HL-60/S4 treated with retinoic acid at 250 ng/mL for 4 days and 3 days (cell line): ENCODE results near the gene CALB2.
"Not testable (repeated sequence)": the region's sequence is repeated elsewhere in the genome, so short reads cannot be mapped to it uniquely, and the experiment has no call there.

Experiments used
- in situ Hi-C: fragments of 300-500 bp; cut with MboI; formaldehyde crosslinking; loops from 2 replicates; pipeline ENCODE4 v1.7.0; 2022; ENCODE audit warnings: low sequenced_read_pairs

The CALB2 gene

GRCh38 chr16:71352466-71352865, 6.1 kb upstream of the CALB2 start:
- in situ Hi-C loops: no loop called here

GRCh38 chr16:71352963-71353460, 5.5 kb upstream of the CALB2 start:
- in situ Hi-C loops: no loop called here

- in situ Hi-C loops: no loop called here
These were observed 4.8 kb upstream of the CALB2 start for GRCh38 chr16:71353736-71354135.

- in situ Hi-C loops: no loop called here
These were observed 4.4 kb upstream of the CALB2 start for GRCh38 chr16:71354156-71354555.

GRCh38 chr16:71356051-71356740, 2.3 kb upstream of the CALB2 start:
- in situ Hi-C loops: no loop called here

GRCh38 chr16:71356936-71357335, 1.6 kb upstream of the CALB2 start:
- in situ Hi-C loops: not testable (repeated sequence)

GRCh38 chr16:71357681-71358080, 842 bp upstream of the CALB2 start:
- in situ Hi-C loops: no loop called here

GRCh38 chr16:71359431-71359830, 908 bp downstream of the CALB2 start:
- in situ Hi-C loops: no loop called here

- in situ Hi-C loops: no loop called here
These were observed 1.9 kb downstream of the CALB2 start for GRCh38 chr16:71360378-71360777.

- in situ Hi-C loops: no loop called here
These were observed 5.7 kb downstream of the CALB2 start for GRCh38 chr16:71364133-71364681.

GRCh38 chr16:71365021-71365420, 6.5 kb downstream of the CALB2 start:
- in situ Hi-C loops: no loop called here

- in situ Hi-C loops: no loop called here
These were observed 8.9 kb downstream of the CALB2 start for GRCh38 chr16:71367241-71367976.

- in situ Hi-C loops: no loop called here
These were observed 10.4 kb downstream of the CALB2 start for GRCh38 chr16:71368958-71369357.

GRCh38 chr16:71369494-71369893, 11.0 kb downstream of the CALB2 start:
- in situ Hi-C loops: no loop called here

GRCh38 chr16:71371237-71371636, 12.7 kb downstream of the CALB2 start:
- in situ Hi-C loops: no loop called here

GRCh38 chr16:71373073-71373472, 14.6 kb downstream of the CALB2 start:
- in situ Hi-C loops: no loop called here

GRCh38 chr16:71376465-71377157, 18.1 kb downstream of the CALB2 start:
- in situ Hi-C loops: no loop called here

GRCh38 chr16:71379711-71380110, 21.2 kb downstream of the CALB2 start:
- in situ Hi-C loops: no loop called here

- in situ Hi-C loops: no loop called here
These were observed 22.3 kb downstream of the CALB2 start for GRCh38 chr16:71380831-71381230.

- in situ Hi-C loops: no loop called here
These were observed 24.7 kb downstream of the CALB2 start for GRCh38 chr16:71383054-71383773.
